Upper lobe of left lung (tissue), 4 donors: ENCODE results near the gene BMAL1.

Experiments used
- CTCF ChIP-seq, 6 experiments: fragments of 450-650 bp in 4 of 6; fragments of 200-600 bp in 2 of 6; sonication (generic) in 2 of 6; IDR thresholded peaks; one replicate each; pipeline ENCODE4 v1.5.1; 2016 to 2019; ENCODE audit warnings: antibody characterized with exemption in 6 of 6
- EP300 ChIP-seq, 4 donors: sonication (generic); formaldehyde crosslinking; IDR thresholded peaks; one replicate each; pipeline ENCODE4 v1.5.1; 2017; ENCODE audit warnings: antibody characterized with exemption in 4 of 4, control low read depth in 2 of 4
- POLR2A ChIP-seq, 4 donors: fragments of 450-650 bp; IDR thresholded peaks; one replicate each; pipeline ENCODE4 v1.5.1; 2016 to 2017; ENCODE audit warnings: antibody characterized with exemption in 4 of 4, mild to moderate bottlenecking in 2 of 4
- POLR2AphosphoS5 ChIP-seq, 2 donors: sonication (generic); formaldehyde crosslinking; IDR thresholded peaks; one replicate each; pipeline ENCODE4 v1.5.1; 2017; ENCODE audit warnings: antibody characterized with exemption in 2 of 2

DNA sequence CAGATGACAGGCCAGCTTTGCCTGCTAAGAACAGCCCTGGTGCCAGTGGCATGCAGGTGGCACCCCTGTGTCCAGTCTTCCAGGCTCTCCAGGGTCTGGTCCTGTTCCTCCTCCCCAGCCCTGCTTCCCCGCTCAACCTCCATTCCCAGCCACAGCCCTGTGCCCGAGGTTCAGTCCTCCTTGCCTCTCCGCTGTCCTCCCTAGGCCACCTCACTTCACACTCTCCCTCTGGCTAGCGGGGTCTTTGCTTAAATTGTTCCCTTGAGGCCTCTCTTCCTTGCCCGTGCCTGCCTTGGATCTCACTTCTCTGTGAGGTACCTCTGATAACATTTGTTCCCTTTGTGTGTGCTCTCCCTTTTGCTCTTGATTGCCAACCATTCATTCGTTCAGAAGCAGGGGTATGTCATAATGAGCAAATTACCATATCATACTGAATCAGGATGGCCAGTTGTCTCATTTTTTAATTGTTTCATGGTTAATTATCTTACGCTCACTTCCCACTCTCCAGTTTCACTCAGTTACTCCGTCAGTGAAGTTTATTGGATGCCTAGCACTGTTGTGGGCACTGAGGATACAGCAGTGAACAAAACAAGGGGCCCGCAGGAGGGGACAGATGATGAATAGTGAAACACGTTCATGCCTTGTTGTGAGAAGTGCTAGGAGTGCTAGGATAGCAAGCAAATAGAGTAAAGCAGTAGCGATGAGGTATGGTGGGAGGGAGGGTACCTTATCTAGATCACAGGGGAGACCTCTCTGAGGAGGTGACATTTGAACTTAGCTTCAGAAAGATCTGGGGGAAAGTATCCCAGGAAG lies 7.4 kb downstream of the BMAL1 start:
- TF ChIP-seq POLR2AphosphoS5 (IDR thresholded peaks at IDR 0.05) (no peak), POLR2A (IDR thresholded peaks at IDR 0.05) (no peak), CTCF (IDR thresholded peaks at IDR 0.05) (no peak), EP300 (IDR thresholded peaks at IDR 0.05) (no peak)
